ENCODE data around the gene MIS12. TPM values are rescaled to one million over a fixed set of nuclear protein-coding genes. Genes with fewer than 3 reads are reported as not detected.

Gene MIS12
- total RNA-seq, 1 experiment from 2014 or later = 11.5 TPM

- peak; percentile 93 for ATAC-seq
- Histone ChIP-seq H3K4me3 (ENCODE audit: low read depth in 2 of 2, low read length in 2 of 2) (peak within 1 kb of the TSS; percentile 87 to 94), H3K27me3 (ENCODE audit: control insufficient read depth, insufficient read depth, low read length) (no peaks in the 10 kb centered on the region), H3K27ac (ENCODE audit: low read length) (peak within 1 kb of the TSS; percentile 95), H3K9me3 (ENCODE audit: control insufficient read depth, insufficient read depth, low read depth, low read length) (no peaks in the 10 kb centered on the region), H3K4me1 (ENCODE audit: control insufficient read depth, insufficient read depth, low read length) (peaks cover 5% of the 10 kb centered on the region; the same call in 1 of the 2 replicates), H3K36me3 (ENCODE audit: control insufficient read depth, insufficient read depth, low read length) (peaks cover 20% of the 10 kb centered on the region)
- peak; percentile 82 for DNase-seq (ENCODE audit: low read depth, low spot score)
- BruUV-seq (replicated peaks) = no TSS peak
- intact Hi-C loops (cut with micrococcal nuclease; ENCODE audit: unreplicated experiment) = no loop called here
- ChIA-PET CTCF (interaction anchor here (0.6 to 1.4 kb wide), 4 partner anchors 19 to 997 kb away, joined by 3 to 4 read pairs (median 3); partner anchors contain the start of genes NUP88 and RPAIN), POLR2A (interaction anchor here (1.1 kb wide), 1 partner anchor 20 kb away, joined by 3 read pairs; the partner anchor contains the start of gene NUP88)
- in situ Hi-C loops (cut with HindIII; ENCODE audit: low pct_unique_long_range_greater_than_20kb, low sequenced_read_pairs) = no loop called here
- TF ChIP-seq TCF7L2 (IDR thresholded peaks at IDR 0.05; ENCODE audit: low read depth, low read length) = no peak
- TF ChIP-seq REST (IDR thresholded peaks at IDR 0.05; ENCODE audit: insufficient read depth in 1 of 2, low read depth in 2 of 2, low read length in 1 of 2) = no peak
- TF ChIP-seq CTCF (IDR thresholded peaks at IDR 0.05) = peak; percentile 99
- peak; percentile 76 for TF ChIP-seq POLR2AphosphoS5 (IDR thresholded peaks at IDR 0.05; ENCODE audit: low read depth, low read length)
Measured at GRCh38 chr17:5438716-5439445, 47.5 kb upstream of the MIS12 start, which contains the start of gene C1QBP. C1QBP (minus strand) TSS chr17:5439155; CDS start chr17:5439073, 82 bp downstream.

GRCh38 chr17:5439446-5439764 is 47.0 kb upstream of the MIS12 start:
- peak overlapping the region; percentile 87 to 94 for H3K4me3 ChIP-seq (ENCODE audit: low read depth in 2 of 2, low read length in 2 of 2)

More at GRCh38 chr17:5439446-5439764, 47.0 kb upstream of the MIS12 start:
- POLR2A ChIA-PET = interaction anchor here (1.1 kb wide), 1 partner anchor 20 kb away, joined by 3 read pairs; the partner anchor contains the start of gene NUP88
- H3K27ac ChIP-seq (ENCODE audit: low read length) = peak overlapping the region; percentile 76
- H3K27me3 ChIP-seq (ENCODE audit: control insufficient read depth, insufficient read depth, low read length) = no peaks in the 10 kb centered on the region
- intact Hi-C loops (cut with micrococcal nuclease; ENCODE audit: unreplicated experiment) (no loop called here), in situ Hi-C loops (cut with HindIII; ENCODE audit: low pct_unique_long_range_greater_than_20kb, low sequenced_read_pairs) (no loop called here)
- no TSS peak for BruUV-seq (replicated peaks)
- no peak for ATAC-seq
- peaks cover 18% of the 10 kb centered on the region for H3K36me3 ChIP-seq (ENCODE audit: control insufficient read depth, insufficient read depth, low read length)
- H3K4me1 ChIP-seq (ENCODE audit: control insufficient read depth, insufficient read depth, low read length) = peaks cover 5% of the 10 kb centered on the region; the same call in 1 of the 2 replicates
- CTCF ChIA-PET = interaction anchor here (0.7 to 1.4 kb wide), 3 partner anchors 20 to 997 kb away, joined by 3 to 4 read pairs (median 3); partner anchors contain the start of genes NUP88 and RPAIN
- TF ChIP-seq CTCF (IDR thresholded peaks at IDR 0.05) (peak; percentile 80; the same call in 1 of the 2 replicates), TCF7L2 (IDR thresholded peaks at IDR 0.05; ENCODE audit: low read depth, low read length) (no peak)
- DNase-seq (ENCODE audit: low read depth, low spot score) = no peak
- no peaks in the 10 kb centered on the region for H3K9me3 ChIP-seq (ENCODE audit: control insufficient read depth, insufficient read depth, low read depth, low read length)

All from Panc1 (cell line).